RPMI7951 (cell line): ENCODE data around the gene CYP3A7. TPM values are rescaled to one million over a fixed set of nuclear protein-coding genes. Genes with fewer than 3 reads are reported as not detected.
"Not testable (repeated sequence)": the region's sequence is repeated elsewhere in the genome, so short reads cannot be mapped to it uniquely, and the experiment has no call there.

Experiments
- DNase-seq: peaks from one replicate; pipeline ENCODE4 v3.0.0-alpha.2; 2012; ENCODE audit warnings: low read depth
- total RNA-seq: library from RNA; depleted of rRNA; stranded (reverse); fragments of >200 nt; shearing (Covaris generic); gene quantifications from 2 replicates; pipeline ENCODE4 v1.2.3, GENCODE V29; 2014; rRNA removed

CYP3A7 gene
- total RNA-seq, 1 experiment from 2014 or later = not detected

DNA sequence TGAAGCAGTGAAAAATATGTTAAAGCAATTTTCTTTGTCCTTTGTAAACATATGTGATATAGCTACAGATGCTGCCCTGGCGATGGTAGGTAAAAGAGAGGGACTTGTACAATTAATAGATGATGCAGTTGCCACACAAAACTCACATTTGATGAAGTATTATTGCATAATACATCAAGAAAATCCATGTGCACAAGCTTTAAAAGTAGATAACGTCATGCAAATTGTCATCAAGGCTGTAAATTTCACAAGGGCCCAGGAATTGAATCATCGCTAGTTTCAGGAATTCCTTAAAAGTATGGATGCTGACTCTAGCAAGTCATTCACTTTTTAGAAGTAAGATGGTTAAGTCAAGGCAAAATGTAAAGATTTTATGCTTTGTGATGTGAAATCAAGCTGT, 65.2 kb downstream of the CYP3A7 start:
- DNase-seq = no peak

DNA sequence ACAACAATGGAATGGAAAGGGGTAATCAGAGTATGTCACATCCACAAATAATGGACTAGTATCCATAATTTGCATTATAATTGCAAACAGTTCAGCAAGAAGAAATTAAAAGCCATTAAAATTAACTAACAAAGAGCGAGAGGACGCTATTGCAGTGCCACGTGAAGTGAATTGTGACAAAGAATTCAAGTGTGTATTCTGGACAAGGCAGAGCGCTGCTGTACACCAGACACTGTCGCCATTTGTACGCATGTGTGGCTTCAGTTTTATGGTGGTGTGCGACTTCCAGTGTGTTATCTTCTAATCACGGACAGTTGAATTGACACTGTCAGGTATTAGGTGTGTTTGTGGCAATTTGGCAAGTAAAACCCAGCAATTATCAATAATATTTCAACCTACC, 66.5 kb downstream of the CYP3A7 start:
- no peak for DNase-seq

DNA sequence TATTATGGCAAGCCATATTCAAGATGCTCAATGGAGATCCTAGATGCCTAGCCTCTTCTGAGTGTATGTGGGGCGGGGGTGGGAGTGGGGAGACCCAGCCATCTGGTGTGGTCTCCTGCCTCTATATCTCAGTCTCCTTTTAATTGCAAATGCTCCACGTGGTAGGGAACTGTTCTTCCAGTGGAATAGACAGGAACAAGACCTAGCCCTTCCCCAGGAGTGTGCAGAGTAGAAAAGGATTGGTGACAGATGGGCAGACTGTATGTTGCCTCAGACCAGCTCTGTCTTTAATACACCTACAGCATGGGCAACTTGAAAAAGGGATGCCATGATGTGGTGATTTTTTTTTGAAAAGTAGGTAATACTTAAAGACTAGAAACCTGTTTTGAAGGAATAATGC, 67.8 kb downstream of the CYP3A7 start:
- no peak for DNase-seq

DNA sequence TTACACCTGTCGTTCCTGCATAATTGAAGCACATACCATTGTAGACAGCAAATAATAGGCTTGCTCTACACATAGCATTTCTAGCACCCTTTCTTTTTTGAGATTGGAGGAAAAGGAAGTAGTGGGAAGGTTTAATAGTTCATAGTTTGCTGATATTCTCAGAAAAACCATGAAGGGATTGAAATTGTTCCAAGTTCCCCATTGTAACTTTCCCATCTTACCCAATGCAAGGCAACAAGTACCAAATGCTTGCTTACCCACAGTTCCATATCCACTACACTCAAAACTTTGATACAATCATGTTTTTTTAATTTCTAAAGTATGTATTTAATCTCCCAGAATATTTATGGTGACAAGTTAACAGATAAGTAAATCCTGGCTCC, 69.0 kb downstream of the CYP3A7 start:
- DNase-seq = no peak

DNA sequence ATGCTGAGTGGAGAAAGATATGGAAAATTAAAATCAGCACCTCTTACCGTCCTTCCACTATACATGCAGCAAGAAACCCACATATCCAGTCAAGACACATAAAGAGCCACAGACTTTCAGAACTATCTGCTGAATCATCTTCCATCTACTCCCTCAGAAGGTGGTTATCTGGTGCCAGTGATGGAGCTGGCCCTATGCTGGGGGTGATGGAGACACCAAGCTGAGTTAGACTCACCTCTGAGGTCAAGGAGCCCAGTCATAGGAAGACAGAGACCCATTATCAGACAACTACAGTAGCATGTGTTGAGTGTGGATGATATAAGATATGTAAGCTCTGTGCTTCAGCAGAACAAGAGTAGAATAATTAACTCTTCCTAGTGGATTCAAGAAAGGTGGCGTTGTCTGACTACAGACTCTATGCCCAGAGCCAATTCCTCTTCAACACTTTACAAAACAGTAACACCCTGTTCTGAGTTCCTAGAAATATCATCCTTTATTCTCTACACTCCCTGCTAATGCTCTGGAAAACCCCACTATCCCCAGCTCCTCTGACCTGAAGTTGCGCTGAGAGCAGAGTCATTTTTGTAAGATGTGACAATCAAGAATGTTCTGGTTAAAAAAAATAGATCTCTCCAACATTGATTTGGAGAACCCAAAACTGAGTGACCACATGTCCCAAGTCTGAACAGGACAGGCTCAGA, 69.5 kb downstream of the CYP3A7 start:
- DNase-seq = no peak

DNA sequence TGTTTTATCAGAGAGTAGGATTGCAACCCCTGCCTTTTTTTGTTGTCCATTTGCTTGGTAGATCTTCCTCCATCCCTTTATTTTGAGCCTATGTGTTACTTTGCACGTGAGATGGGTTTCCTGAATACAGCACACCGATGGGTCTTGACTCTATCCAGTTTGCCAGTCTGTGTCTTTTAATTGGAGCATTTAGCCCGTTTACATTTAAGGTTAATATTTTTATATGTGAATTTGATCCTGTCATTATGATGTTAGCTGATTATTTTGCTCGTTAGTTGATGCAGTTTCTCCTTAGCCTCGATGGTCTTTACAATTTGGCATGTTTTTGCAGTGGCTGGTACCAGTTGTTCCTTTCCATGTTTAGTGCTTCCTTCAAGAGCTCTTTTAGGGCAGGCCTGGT, 77.1 kb downstream of the CYP3A7 start:
- not testable (repeated sequence) for DNase-seq

Other genes with a start within 250 kb of the CYP3A7 start
- gene ZNF394, start 234.9 kb downstream of the CYP3A7 start, total RNA-seq = 15.9 and 19.2 TPM in 2 replicates
- 12.7 and 15.4 TPM in 2 replicates for gene ZKSCAN5, start 230.5 kb downstream of the CYP3A7 start, total RNA-seq
- 9.5 and 10.8 TPM in 2 replicates for gene FAM200A, start 183.1 kb downstream of the CYP3A7 start, total RNA-seq
- 44.4 and 49.5 TPM in 2 replicates for gene ZNF655, start 176.6 kb downstream of the CYP3A7 start, total RNA-seq
- gene TMEM225B, start 136.9 kb downstream of the CYP3A7 start, total RNA-seq = 0.72 TPM in 1 of 2 replicates, not detected in the other
- gene ZSCAN25, start 118.2 kb downstream of the CYP3A7 start, total RNA-seq = 6.1 and 7.9 TPM in 2 replicates
- gene CYP3A5, start 55.2 kb downstream of the CYP3A7 start, total RNA-seq = 0.24 and 0.49 TPM in 2 replicates
- not detected in 2 replicates for gene CYP3A4, start 49.0 kb upstream of the CYP3A7 start, total RNA-seq
- gene CYP3A43, start 92.8 kb upstream of the CYP3A7 start, total RNA-seq = not detected in 2 replicates
- 0.39 TPM in 1 of 2 replicates, not detected in the other for gene OR2AE1, start 141.8 kb upstream of the CYP3A7 start, total RNA-seq
- 19.1 and 19.4 TPM in 2 replicates for gene TRIM4, start 184.3 kb upstream of the CYP3A7 start, total RNA-seq
- gene GJC3, start 194.4 kb upstream of the CYP3A7 start, total RNA-seq = 0.12 TPM in 1 of 2 replicates, not detected in the other
- gene AZGP1, start 240.8 kb upstream of the CYP3A7 start, total RNA-seq = 2.1 and 2.2 TPM in 2 replicates